ENCODE measurements around the gene KCNE4.

GRCh38 chr2:223088866-223089265 is 36.9 kb downstream of the KCNE4 start:
- TF ChIP-seq POLR2A (IDR thresholded peaks at IDR 0.05; ENCODE audit: low read depth, low read length) (no peak), TAF1 (IDR thresholded peaks at IDR 0.05; ENCODE audit: borderline replicate concordance, low read depth, low read length) (no peak), POLR2AphosphoS5 (IDR thresholded peaks at IDR 0.05; ENCODE audit: low read depth, low read length) (no peak)

All from GM12892 (cell line).